Coronary artery (tissue), 2 donors: Measurements from ENCODE around the gene TRIM46.

Experiments used
- DNase-seq: peaks from one replicate; pipeline ENCODE4 v3.0.0-alpha.2; 2017; ENCODE audit warnings: low spot score
- H3K27ac ChIP-seq, 2 donors: fragments of 200-600 bp; sonication (generic); one replicate each; pipeline ENCODE4 v1.5.1; 2016 to 2019
- H3K4me3 ChIP-seq: fragments of 200-600 bp; sonication (generic); 2 replicates; pipeline ENCODE4 v1.5.1; 2016; ENCODE audit warnings: mild to moderate bottlenecking, moderate library complexity
- TF ChIP-seq, protein P1 (sequence below): fragments of 200-600 bp; sonication (generic); IDR thresholded peaks from one replicate; pipeline ENCODE4 v1.5.1; 2019; ENCODE audit warnings: antibody characterized with exemption

The TRIM46 gene

DNA sequence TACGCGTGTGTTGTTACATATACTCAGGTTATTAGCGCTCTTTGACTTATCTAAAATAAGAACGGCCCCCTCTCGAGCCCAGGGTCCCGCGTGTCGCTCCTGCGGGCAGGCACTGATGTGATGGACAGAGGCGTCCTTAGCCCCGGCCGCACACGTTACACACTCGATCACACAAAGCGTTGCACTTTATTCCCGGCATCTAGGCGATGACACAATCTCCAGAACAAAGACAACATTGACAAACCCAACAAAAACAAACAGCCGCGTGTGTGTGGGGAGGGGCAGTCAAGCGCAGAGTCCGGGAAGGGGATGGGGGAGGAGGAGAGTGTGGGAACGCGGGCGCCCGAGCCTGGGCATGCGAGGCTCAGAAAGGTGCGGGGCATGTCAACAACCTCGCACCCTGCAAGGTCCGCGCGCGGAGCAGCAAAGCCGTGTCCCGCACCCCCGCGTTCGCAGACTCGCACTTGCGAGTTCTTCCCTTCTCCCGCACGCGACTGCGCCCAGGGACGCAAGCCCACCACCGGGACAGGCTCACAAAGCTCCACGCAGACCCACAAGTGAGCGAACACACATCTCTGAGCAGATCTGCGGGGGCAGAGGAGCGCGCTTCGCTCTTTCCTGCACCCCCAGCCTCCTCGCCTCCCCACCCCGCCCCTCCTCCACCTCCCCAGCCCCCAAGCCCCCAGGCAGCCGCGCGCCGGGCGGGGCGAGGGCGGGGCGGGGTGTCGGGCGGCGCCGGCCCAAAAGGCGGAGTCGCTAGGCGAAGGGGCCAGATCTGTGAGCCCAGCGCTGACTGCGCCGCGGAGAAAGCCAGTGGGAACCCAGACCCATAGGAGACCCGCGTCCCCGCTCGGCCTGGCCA, 46.3 kb upstream of the TRIM46 start, which contains the start of gene EFNA1:
TSS of gene EFNA1 (plus strand) at position 772 of the 862 bp plus-strand sequence. CDS start 102 bp downstream, outside the sequence.
- Histone ChIP-seq H3K27ac (peak within 1 kb of the TSS; percentile 44 to 76), H3K4me3 (peak within 1 kb of the TSS; percentile 78)
- no peak for DNase-seq
- TF ChIP-seq, protein P1, sequence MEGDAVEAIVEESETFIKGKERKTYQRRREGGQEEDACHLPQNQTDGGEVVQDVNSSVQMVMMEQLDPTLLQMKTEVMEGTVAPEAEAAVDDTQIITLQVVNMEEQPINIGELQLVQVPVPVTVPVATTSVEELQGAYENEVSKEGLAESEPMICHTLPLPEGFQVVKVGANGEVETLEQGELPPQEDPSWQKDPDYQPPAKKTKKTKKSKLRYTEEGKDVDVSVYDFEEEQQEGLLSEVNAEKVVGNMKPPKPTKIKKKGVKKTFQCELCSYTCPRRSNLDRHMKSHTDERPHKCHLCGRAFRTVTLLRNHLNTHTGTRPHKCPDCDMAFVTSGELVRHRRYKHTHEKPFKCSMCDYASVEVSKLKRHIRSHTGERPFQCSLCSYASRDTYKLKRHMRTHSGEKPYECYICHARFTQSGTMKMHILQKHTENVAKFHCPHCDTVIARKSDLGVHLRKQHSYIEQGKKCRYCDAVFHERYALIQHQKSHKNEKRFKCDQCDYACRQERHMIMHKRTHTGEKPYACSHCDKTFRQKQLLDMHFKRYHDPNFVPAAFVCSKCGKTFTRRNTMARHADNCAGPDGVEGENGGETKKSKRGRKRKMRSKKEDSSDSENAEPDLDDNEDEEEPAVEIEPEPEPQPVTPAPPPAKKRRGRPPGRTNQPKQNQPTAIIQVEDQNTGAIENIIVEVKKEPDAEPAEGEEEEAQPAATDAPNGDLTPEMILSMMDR, result no peak

DNA sequence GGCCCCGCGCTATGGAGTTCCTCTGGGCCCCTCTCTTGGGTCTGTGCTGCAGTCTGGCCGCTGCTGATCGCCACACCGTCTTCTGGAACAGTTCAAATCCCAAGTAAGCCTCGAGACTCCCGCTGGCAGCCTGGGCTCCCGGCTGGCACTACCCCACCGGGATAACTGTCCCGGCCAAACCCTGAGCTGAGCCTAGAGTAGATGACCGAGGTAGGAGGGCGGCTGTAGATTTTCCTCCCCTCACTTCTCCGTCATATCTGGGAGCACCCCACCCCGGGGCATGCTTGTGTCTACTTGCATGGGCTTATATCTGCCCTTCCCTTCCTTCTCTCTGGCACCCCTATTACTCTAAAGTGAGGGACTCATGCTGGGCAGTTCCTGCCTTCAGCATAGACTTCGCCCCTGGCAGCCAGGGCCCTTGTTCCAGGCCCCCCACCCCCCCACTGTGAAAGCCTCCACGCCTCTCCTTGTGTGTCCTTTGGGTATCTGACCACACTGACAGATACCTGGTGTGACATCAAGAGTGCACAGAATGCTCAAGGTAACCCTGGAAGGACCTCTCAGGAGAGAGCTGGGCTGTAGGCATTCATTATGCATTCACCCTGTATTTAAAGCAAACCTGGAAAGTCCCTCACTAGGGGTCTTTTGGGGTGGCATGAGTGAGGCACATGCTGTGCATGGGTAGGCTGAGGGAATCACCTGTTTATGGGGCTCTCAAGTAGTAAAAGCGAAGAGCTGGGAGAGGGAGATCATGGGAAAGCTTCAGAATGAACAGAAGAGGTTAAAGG, 45.5 kb upstream of the TRIM46 start:
- no peak for DNase-seq
- TF ChIP-seq, protein P1, result no peak
- Histone ChIP-seq H3K27ac (peak overlapping the region; percentile 44 to 76), H3K4me3 (peak overlapping the region; percentile 78)

DNA sequence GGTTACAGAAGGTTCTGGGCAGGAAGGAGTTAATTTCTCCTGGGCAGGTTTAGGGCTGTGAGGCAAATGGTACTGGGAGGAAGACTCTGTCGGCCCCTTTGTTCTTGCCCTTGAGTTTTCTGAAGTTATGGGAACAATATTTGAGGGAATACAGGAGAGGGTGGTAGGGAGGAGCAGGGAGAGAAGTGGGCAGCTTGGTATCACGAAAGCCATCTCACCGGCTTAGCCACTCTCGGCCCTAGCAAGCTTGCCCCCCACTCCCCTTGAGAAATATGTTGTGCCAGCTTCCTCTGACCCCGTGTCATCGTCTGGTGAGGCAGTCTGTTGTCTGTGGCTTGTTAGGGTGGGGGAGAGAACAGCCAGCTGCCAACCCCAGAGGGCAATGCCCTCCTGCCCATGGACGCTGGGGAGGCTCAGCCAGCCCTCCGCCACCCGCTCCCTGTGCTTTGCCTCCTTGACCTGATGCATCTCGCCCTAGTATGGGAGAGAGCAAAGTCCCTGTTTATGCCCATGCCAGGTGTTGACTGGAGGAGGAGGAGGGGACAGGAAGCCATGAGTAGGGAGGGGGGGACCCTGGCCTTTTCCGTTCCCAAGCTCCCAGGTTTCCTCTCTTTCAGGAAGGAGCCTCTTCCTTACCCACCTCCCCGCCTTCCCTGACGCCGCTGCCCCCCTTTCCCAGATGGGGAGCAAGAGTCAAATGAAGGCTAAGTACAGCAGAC, 44.7 kb upstream of the TRIM46 start:
- TF ChIP-seq, protein P1, result no peak
- Histone ChIP-seq H3K4me3 (peak overlapping the region; percentile 78), H3K27ac (peak overlapping the region; percentile 18 to 76)
- no peak for DNase-seq

DNA sequence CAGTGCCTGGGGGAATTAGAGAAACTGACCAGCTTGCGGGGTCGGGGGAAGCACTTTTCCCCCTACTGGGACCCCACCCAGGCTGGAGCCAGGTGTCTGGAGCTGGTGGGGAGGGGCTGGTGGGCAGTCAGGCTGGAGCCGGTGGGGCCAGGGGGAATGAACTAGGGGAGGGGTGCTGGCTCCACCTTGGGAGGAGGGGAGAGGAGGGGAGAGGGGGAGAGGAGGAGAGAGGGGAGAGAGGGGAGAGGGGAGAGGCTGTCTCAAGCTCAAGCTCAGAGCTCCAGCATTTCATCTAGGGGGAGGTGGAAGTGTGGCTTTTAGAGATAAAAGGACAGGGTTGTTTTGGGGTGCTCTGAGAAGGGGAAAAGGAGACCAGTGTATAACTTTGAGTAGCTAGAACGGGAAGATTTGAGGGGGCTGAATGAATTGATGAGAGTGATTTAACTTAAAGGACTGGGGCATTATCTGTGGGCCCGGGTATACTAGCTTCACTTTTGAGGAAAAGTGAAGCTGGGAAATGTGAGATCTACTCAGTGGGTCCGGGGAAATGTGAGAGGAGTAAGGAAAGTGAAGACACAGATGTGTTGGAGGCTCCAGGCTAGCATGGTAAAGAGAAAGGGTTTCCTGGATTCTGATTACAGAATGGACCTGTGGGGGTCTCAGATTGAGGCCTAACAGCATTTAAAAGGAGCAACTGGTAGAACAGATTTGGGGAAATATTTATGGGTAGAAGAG, 43.2 kb upstream of the TRIM46 start:
- Histone ChIP-seq H3K27ac (peak overlapping the region in 1 of 2 donors; percentile 76), H3K4me3 (peak overlapping the region; percentile 78)
- no peak for DNase-seq
- TF ChIP-seq, protein P1, result no peak

DNA sequence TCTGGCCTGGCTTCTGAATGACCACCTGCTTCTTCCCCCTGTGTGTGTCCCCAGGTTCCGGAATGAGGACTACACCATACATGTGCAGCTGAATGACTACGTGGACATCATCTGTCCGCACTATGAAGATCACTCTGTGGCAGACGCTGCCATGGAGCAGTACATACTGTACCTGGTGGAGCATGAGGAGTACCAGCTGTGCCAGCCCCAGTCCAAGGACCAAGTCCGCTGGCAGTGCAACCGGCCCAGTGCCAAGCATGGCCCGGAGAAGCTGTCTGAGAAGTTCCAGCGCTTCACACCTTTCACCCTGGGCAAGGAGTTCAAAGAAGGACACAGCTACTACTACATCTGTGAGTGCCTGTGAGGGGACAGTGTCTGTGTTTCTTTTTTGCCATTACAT, 42.4 kb upstream of the TRIM46 start:
- Histone ChIP-seq H3K4me3 (no peak overlapping the region), H3K27ac (no peak overlapping the region)
- TF ChIP-seq, protein P1, result no peak
- DNase-seq, result no peak

DNA sequence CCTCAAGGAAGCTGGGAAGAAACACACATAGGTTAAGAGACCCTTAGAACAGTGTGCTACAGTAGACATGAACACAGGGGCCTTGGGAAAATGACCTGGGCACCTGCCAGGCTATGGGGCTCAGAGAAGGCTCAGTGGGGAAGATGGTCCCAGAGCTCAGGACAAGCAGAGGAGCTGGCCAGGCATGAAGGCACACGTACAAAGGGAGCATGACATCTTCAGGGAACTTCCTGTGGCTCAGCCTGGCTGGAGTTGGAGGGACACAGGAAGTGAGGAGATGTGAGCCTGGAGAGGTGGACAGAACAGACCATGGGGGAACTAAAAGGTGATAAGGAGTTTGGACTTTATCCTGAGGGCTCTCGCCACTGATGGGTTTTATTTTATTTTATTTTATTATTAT, 41.8 kb upstream of the TRIM46 start:
- Histone ChIP-seq H3K27ac (no peak overlapping the region), H3K4me3 (no peak overlapping the region)
- TF ChIP-seq, protein P1, result no peak
- no peak for DNase-seq
